Measurements from ENCODE around the gene EXD1.
"Not testable (repeated sequence)": the region's sequence is repeated elsewhere in the genome, so short reads cannot be mapped to it uniquely, and the experiment has no call there.

The EXD1 gene

DNA sequence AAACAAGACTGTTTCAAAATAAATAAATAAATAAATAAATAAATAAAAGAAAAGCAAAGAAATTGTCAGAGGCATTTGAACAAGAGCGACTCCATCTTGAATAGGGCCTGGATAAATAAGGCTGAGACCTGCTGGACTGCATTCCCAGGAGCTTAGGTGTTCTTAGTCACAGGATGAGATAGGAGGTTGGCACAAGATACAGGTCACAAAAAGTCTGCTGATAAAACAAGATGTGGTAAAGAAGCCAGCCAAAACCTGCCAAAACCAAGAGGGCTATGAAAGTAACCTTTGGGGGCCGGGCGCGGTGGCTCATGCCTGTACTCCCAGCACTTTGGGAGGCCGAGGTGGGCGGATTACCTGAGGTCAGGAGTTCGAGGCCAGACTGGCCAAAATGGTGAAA, 91.4 kb downstream of the EXD1 start:
- DNase-seq, result not testable (repeated sequence)

DNA sequence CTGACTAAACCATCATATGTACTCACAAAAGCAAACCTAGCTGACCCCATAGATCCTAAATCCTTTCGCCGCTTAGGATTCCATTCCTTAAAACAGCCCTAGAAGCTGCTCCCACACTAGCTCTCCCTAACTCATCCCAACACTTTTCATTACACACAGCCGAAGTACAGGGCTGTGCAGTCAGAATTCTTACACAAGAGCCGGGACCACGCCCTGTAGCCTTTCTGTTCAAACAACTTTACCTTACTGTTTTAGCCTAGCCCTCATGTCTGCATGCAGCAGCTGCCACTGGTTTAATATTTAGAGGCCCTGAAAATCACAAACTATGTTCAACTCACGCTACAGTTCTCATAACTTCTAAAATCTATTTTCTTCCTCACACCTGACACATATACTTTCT, 95.0 kb downstream of the EXD1 start:
- DNase-seq, result not testable (repeated sequence)

DNA sequence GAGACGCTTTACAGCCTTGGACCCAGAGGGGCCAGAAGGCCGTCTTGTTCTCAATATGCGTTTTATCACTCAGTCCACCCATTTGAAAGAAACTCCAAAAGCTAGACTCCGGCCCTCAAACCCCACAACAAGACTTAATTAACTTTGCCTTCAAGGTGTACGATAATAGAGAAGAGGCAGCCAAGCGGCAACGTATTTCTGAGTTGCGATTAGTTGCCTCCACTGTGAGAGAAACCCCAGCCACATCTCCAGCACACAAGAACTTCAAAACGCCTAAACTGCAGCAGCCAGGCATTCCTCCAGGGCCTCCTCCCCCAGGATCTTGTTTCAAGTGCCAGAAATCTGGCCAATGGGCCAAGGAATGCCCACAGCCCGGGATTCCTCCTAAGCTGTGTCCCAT, 97.1 kb downstream of the EXD1 start:
- DNase-seq, result no peak

Data from MV-4-11 (cell line).